Posterior vena cava (tissue), 2 donors: ENCODE results near the gene EPS8. TPM values are rescaled to one million over a fixed set of nuclear protein-coding genes. Genes with fewer than 3 reads are reported as not detected.
A peak's percentile ranks its signal among the peaks of the same experiment; 100 is the strongest.

Experiments
- DNase-seq: peaks from one replicate; pipeline ENCODE4 v3.0.0-alpha.2; 2020; ENCODE audit warnings: low spot score
- intact Hi-C, 2 donors: fragments of 100-400 bp; cut with DNase I; formaldehyde crosslinking; loops; one replicate each; pipeline versions ENCODE4 v1.14.1 to v1.14.2; 2022 to 2023
- long read RNA-seq, 2 donors: library from polyadenylated mRNA; unstranded; transcript quantifications; one replicate each; pipeline ENCODE4 v2.0.0, GENCODE V29; 2020 to 2021
- total RNA-seq, 2 donors: library from RNA; stranded (reverse); fragmentation: NEBNext Ultra II Directional; extraction: Animal tissue kit (Norgen Biotek cat#: 25700); gene quantifications; one replicate each; pipeline ENCODE4 v1.2.1, GENCODE V29; 2021
- donor health status: DM: yes; HTN: yes; CAD: no.
- donor health status: DM: yes; HTN: yes; CAD: no.

Gene EPS8
- 100 to 1,000 TPM; 107 to 144 TPM for total RNA-seq
- long read RNA-seq, donor 1, transcript EPS8-221 (21 exons, 3,873 nt): major isoform, 14 of 40 reads
- long read RNA-seq, donor 1, partial matches to known transcripts: 13 of 40 reads
- long read RNA-seq, donor 1, other reads (novel, unspliced or antisense): 11 of 40 reads
- long read RNA-seq, donor 2, transcript EPS8-221 (21 exons, 3,873 nt): major isoform, 44 of 152 reads
- long read RNA-seq, donor 2, partial matches to known transcripts: 85 of 152 reads
- long read RNA-seq, donor 2, other reads (novel, unspliced or antisense): 19 of 152 reads

GRCh38 chr12:15789220-15790171, at the start of gene EPS8:
EPS8 (minus strand) TSS chr12:15789388; CDS start chr12:15682951, 106,437 bp downstream.
- intact Hi-C loops: loop anchor here in 1 of 2 donors (10.0 kb wide), 3 partner anchors 55 to 195 kb away; no protein-coding TSS in a partner anchor

GRCh38 chr12:15837141-15837790, 48.1 kb upstream of the EPS8 start:
- intact Hi-C loops: no loop called here
- DNase-seq: no peak

More at GRCh38 chr12:15789220-15790171, at the start of gene EPS8:
- DNase-seq: peak; percentile 97

- intact Hi-C loops: no loop called here
- no peak for DNase-seq
Measured at GRCh38 chr12:15834575-15834974, 45.4 kb upstream of the EPS8 start.

- intact Hi-C loops: no loop called here
Measured at GRCh38 chr12:15831315-15831978, 42.3 kb upstream of the EPS8 start.

GRCh38 chr12:15830538-15830937, 41.4 kb upstream of the EPS8 start:
- intact Hi-C loops: no loop called here
- DNase-seq: no peak

More at GRCh38 chr12:15831315-15831978, 42.3 kb upstream of the EPS8 start:
- DNase-seq: no peak

- intact Hi-C loops: no loop called here
- no peak for DNase-seq
Measured at GRCh38 chr12:15829949-15830348, 40.8 kb upstream of the EPS8 start.

- no peak for DNase-seq
- intact Hi-C loops: no loop called here
Measured at GRCh38 chr12:15829255-15829654, 40.1 kb upstream of the EPS8 start.

GRCh38 chr12:15827136-15827535, 37.9 kb upstream of the EPS8 start:
- no peak for DNase-seq
- intact Hi-C loops: loop anchor here in 1 of 2 donors (1.0 kb wide), 1 partner anchor 29 kb away; no protein-coding TSS in a partner anchor

GRCh38 chr12:15824516-15824915, 35.3 kb upstream of the EPS8 start:
- intact Hi-C loops: no loop called here
- no peak for DNase-seq

GRCh38 chr12:15823360-15824128, 34.4 kb upstream of the EPS8 start:
- intact Hi-C loops: no loop called here
- no peak for DNase-seq

GRCh38 chr12:15819644-15820437, 30.7 kb upstream of the EPS8 start:
- intact Hi-C loops: no loop called here
- DNase-seq: no peak

- intact Hi-C loops: no loop called here
- DNase-seq: no peak
Measured at GRCh38 chr12:15818418-15818817, 29.2 kb upstream of the EPS8 start.

GRCh38 chr12:15815730-15816129, 26.5 kb upstream of the EPS8 start:
- intact Hi-C loops: no loop called here
- no peak for DNase-seq

GRCh38 chr12:15811214-15812127, 22.3 kb upstream of the EPS8 start:
- intact Hi-C loops: no loop called here
- DNase-seq: no peak

GRCh38 chr12:15808652-15809051, 19.5 kb upstream of the EPS8 start:
- DNase-seq: no peak
- intact Hi-C loops: no loop called here

GRCh38 chr12:15808250-15808649, 19.1 kb upstream of the EPS8 start:
- intact Hi-C loops: no loop called here
- DNase-seq: no peak

GRCh38 chr12:15806826-15807225, 17.6 kb upstream of the EPS8 start:
- DNase-seq: no peak
- intact Hi-C loops: no loop called here
